GM20000 (cell line): ENCODE data around the gene MYO3B.

ENCODE experiments used
- DNase-seq: peaks from one replicate; pipeline ENCODE4 v3.0.0; 2012; ENCODE audit warnings: low spot score
- CTCF ChIP-seq: IDR thresholded peaks from 2 replicates; pipeline ENCODE4 v1.5.1; 2012; ENCODE audit warnings: mild to moderate bottlenecking, control low read depth; ENCODE audit errors: extremely low read depth, missing control alignments

Gene MYO3B

GRCh38 chr2:170643346-170643745 is 465.4 kb downstream of the MYO3B start:
- no peak for DNase-seq
- no peak for TF ChIP-seq CTCF

GRCh38 chr2:170647741-170648436 is 469.9 kb downstream of the MYO3B start:
- DNase-seq, result no peak
- no peak for TF ChIP-seq CTCF

- TF ChIP-seq CTCF, result no peak
- DNase-seq, result no peak
These were observed 473.8 kb downstream of the MYO3B start for GRCh38 chr2:170651624-170652325.

GRCh38 chr2:170652637-170653417 is 474.9 kb downstream of the MYO3B start:
- TF ChIP-seq CTCF, result no peak
- DNase-seq, result no peak

- no peak for TF ChIP-seq CTCF
- DNase-seq, result no peak
These were observed 478.7 kb downstream of the MYO3B start for GRCh38 chr2:170656669-170657068.

GRCh38 chr2:170660409-170660808 is 482.5 kb downstream of the MYO3B start:
- no peak for DNase-seq
- TF ChIP-seq CTCF, result no peak

GRCh38 chr2:170665743-170666142 is 487.8 kb downstream of the MYO3B start:
- DNase-seq, result no peak
- TF ChIP-seq CTCF, result no peak
